Smooth muscle cell of the umbilical artery (primary cell): ENCODE results near the gene LARP7. TPM values are rescaled to one million over a fixed set of nuclear protein-coding genes. Genes with fewer than 3 reads are reported as not detected.

Source experiments
- total RNA-seq: library from RNA; depleted of rRNA; stranded (reverse); fragments of >200 nt; gene quantifications from 2 replicates; pipeline ENCODE4 v1.2.3, GENCODE V29; 2014

The LARP7 gene
- 25.2 and 26.0 TPM in 2 replicates for total RNA-seq

DNA sequence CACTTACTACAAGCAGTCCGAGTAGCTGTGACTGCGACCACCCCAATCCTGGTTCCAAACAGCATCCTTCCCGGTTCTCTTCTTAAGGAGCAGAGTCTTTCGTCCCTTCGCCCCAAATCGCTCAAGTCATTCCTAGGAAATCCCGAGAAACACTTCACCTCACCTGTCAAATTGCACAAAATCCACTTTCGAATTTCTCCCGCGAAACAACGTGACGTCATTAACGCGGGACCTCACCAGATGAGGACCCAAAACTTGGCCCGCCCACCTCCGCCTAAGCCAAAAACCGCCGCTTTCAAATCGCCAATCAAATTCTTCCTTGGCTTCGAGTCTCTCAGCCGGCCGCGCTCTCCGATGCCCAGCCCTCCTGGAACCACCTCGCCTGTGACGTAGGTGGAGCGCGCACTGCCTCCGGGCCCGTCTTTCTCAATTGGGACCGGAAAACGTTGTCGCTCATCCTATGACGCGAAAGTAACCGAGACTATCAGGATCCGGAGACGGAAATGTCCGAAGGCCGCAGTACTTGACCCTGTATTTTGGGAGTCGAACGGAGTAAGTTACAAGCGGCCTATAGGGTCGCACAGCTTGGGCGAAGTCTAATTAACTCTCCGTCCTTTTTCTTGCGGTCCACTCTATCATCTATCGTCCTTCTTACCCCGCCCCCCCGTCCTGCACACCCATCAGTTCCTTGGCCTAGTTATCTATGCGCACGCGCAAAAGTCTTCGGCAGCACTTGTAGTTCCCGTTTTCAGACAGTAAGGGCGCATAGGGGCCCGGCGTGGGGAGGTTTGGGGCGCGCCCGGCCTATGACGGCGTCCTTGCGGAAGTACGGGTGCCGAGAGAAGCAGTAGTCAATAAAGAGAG is at the start of gene LARP7, which contains the start of gene ZGRF1:
Gene LARP7 (plus strand): TSS at position 456 of the 864 bp plus-strand sequence. CDS start 7,527 bp downstream, outside the sequence.
Gene ZGRF1 (minus strand): TSS at position 222 of the 864 bp plus-strand sequence. CDS start 3,733 bp downstream, outside the sequence.

Other genes starting within 250 kb of the LARP7 start
- gene NEUROG2, start 121.0 kb upstream of the LARP7 start, total RNA-seq = not detected in 2 replicates
- 3.9 and 8.3 TPM in 2 replicates for gene ZGRF1, start 234 bp upstream of the LARP7 start, total RNA-seq